Nephron (organoid): ENCODE data around the gene PLIN3.

Experiments used
- H3K27ac Mint-ChIP-seq, 3 experiments: 2 replicates each; pipeline ENCODE4 v1.8.0; 2020; ENCODE audit warnings: mixed read lengths in 3 of 3, mild to moderate bottlenecking in 2 of 3, moderate library complexity in 1 of 3
- H3K27me3 Mint-ChIP-seq: 2 replicates; pipeline ENCODE4 v1.8.0; 2021; ENCODE audit warnings: low read depth, mild to moderate bottlenecking, moderate library complexity, mixed read lengths
- H3K36me3 Mint-ChIP-seq: 2 replicates; pipeline ENCODE4 v1.8.0; 2020; ENCODE audit warnings: low read depth, mixed read lengths
- H3K4me1 Mint-ChIP-seq: 2 replicates; pipeline ENCODE4 v1.8.0; 2020; ENCODE audit warnings: mixed read lengths
- H3K4me3 Mint-ChIP-seq, 3 experiments: 2 replicates each; pipeline ENCODE4 v1.8.0; 2020; ENCODE audit warnings: mild to moderate bottlenecking in 3 of 3, mixed read lengths in 3 of 3, moderate library complexity in 2 of 3
- H3K9me3 Mint-ChIP-seq: 2 replicates; pipeline ENCODE4 v1.8.0; 2020; ENCODE audit warnings: mixed read lengths
- TF ChIP-seq, protein P1 (sequence below), 3 experiments: fragments of 200-600 bp; sonication (generic); IDR thresholded peaks; one replicate each; pipeline ENCODE4 v1.5.0; 2021; ENCODE audit warnings: antibody characterized with exemption in 3 of 3; ENCODE audit not compliant: unreplicated experiment in 3 of 3

PLIN3 gene

DNA sequence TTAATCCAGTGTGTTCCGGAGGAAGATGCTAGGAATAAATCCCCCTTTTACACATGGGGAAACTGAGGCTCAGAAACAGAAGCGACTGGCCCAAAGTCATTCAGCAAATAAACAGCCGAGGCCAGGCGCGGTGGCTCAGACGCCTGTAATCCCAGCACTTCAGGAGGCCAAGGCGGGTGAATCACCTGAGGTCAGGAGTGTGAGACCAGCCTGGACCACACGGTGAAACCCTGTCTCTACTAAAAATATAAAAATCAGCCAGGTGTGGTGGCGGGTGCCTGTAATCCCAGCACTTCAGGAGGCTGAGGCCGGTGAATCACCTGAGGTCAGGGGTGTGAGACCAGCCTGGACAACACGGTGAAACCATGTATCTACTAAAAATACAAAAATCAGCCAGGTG, 11.6 kb upstream of the PLIN3 start:
- TF ChIP-seq, protein P1, sequence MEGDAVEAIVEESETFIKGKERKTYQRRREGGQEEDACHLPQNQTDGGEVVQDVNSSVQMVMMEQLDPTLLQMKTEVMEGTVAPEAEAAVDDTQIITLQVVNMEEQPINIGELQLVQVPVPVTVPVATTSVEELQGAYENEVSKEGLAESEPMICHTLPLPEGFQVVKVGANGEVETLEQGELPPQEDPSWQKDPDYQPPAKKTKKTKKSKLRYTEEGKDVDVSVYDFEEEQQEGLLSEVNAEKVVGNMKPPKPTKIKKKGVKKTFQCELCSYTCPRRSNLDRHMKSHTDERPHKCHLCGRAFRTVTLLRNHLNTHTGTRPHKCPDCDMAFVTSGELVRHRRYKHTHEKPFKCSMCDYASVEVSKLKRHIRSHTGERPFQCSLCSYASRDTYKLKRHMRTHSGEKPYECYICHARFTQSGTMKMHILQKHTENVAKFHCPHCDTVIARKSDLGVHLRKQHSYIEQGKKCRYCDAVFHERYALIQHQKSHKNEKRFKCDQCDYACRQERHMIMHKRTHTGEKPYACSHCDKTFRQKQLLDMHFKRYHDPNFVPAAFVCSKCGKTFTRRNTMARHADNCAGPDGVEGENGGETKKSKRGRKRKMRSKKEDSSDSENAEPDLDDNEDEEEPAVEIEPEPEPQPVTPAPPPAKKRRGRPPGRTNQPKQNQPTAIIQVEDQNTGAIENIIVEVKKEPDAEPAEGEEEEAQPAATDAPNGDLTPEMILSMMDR (IDR thresholded peaks at IDR 0.05; ENCODE audit: unreplicated experiment in 3 of 3): no peak
- peak overlapping the region in 2 of 3 experiments; percentile 39 to 77 for H3K27ac Mint-ChIP-seq
- H3K9me3 Mint-ChIP-seq: no peaks in the 10 kb centered on the region
- H3K27me3 Mint-ChIP-seq: peaks cover under 1% of the 10 kb centered on the region
- H3K4me1 Mint-ChIP-seq: peaks cover 3% of the 10 kb centered on the region
- no peak overlapping the region for H3K4me3 Mint-ChIP-seq
- H3K36me3 Mint-ChIP-seq: no peaks in the 10 kb centered on the region

DNA sequence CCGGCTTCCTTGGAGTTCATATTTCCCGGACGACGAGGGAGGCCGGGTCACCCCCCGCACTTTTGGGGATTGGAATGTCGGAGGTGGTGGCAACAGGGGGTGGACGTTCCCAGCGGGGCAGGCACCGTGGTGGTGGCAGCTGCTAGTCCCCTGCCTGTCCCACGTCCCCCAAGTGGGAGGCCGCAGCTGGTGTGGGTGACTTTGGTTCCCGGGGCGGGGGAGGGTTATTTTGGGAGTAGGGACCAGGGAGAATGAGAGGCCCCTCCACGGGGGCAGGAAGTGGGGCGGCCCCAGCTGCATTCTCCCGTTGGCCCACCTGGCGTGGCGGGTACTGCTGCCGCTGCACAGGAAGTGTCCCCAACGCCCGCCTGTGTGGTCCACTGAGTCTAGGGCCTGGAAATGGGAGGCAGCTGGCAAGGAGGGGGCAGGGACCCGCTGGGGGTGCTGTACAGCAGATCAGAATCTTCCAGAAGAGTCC, 11.1 kb upstream of the PLIN3 start:
- H3K9me3 Mint-ChIP-seq: no peaks in the 10 kb centered on the region
- H3K36me3 Mint-ChIP-seq: no peaks in the 10 kb centered on the region
- TF ChIP-seq, protein P1 (IDR thresholded peaks at IDR 0.05; ENCODE audit: unreplicated experiment in 3 of 3): no peak
- peaks cover 5% of the 10 kb centered on the region for H3K27me3 Mint-ChIP-seq
- no peak overlapping the region for H3K4me3 Mint-ChIP-seq
- peaks cover 4% of the 10 kb centered on the region for H3K4me1 Mint-ChIP-seq
- H3K27ac Mint-ChIP-seq: peak overlapping the region in 2 of 3 experiments; percentile 39 to 77

DNA sequence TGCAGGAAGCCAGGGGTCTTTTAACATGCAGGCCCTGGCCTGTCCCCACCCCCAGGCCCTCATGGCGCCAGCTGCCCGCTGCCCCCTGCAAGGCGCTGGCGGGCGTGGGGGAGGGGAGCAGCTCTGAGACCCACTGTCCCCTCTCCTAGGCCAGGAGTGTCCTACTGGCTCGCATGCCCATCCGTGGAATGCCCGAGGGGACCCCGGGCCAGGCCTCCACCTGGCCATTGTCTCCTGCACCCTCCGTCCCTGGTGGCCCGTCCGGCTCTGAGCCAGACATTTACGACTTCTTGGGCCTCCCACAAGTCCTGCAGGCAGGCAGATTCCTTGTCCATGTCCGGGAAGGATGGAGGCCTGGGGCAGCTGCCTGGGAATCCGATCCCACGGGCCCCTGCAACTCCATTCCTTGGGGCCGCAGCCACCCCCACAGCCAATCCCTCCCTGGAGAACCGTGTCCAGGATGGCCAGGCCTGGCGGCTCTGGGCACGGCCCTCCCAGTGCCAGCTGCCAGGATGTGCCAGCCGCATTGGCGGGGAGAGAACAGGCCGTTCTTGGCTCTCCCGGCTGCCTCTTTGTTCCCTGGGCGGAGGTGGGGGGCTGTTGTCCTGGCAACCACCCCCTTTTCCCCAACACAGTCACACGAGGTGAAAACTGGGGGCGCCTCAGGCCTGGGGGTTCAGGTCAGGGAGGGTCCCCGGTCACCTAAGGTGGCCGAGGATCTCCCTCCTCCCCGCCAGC, 10.5 kb upstream of the PLIN3 start:
- TF ChIP-seq, protein P1 (IDR thresholded peaks at IDR 0.05; ENCODE audit: unreplicated experiment in 3 of 3): no peak
- peak overlapping the region in 1 of 3 experiments; percentile 44 for H3K27ac Mint-ChIP-seq
- H3K36me3 Mint-ChIP-seq: no peaks in the 10 kb centered on the region
- peaks cover 10% of the 10 kb centered on the region for H3K27me3 Mint-ChIP-seq
- H3K4me1 Mint-ChIP-seq: peaks cover 4% of the 10 kb centered on the region
- no peaks in the 10 kb centered on the region for H3K9me3 Mint-ChIP-seq
- H3K4me3 Mint-ChIP-seq: no peak overlapping the region

DNA sequence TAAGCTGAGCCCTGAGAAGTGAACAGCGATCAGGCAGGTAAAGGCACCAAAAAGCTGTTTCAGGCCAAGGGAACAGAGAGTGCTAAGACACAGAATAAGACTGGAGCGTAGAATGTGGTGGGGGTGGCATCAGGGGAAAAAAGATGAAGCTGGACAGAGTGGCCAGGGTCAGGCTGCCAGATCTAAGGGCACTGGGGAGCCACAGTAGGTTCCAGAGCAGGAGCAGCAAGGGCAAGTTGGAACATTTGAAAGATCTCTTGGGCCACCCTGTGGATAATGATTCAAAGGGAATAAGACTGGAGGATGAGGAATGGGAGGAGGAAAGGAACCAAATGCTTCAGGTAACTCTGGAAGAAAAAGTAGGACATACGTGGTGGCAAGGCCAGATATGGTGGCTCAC, 6.5 kb upstream of the PLIN3 start:
- H3K4me3 Mint-ChIP-seq: no peak overlapping the region
- H3K27me3 Mint-ChIP-seq: peaks cover 10% of the 10 kb centered on the region
- no peaks in the 10 kb centered on the region for H3K9me3 Mint-ChIP-seq
- H3K27ac Mint-ChIP-seq: peak overlapping the region in 1 of 3 experiments; percentile 17
- peaks cover 4% of the 10 kb centered on the region for H3K4me1 Mint-ChIP-seq
- no peaks in the 10 kb centered on the region for H3K36me3 Mint-ChIP-seq
- TF ChIP-seq, protein P1 (IDR thresholded peaks at IDR 0.05; ENCODE audit: unreplicated experiment in 3 of 3): no peak

DNA sequence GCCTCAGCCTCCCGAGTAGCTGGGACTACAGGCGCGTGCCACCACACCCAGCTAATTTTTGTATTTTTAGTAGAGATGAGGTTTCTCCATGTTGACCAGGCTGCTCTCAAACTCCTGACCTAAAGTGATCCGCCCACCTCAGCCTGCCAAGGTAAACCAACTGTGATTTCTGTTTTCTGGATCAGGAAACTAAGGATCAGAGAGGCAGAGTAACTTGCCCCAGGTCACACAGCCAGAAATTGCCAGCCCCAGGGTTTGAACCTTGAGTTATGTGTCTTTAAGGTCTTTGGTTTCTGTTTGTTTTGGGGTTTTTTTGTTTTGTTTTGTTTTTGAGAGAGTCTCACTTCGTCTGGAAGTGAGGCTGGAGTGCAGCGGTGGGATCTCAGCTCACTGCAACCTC, 4.2 kb upstream of the PLIN3 start:
- Mint-ChIP-seq H3K4me3 (no peak overlapping the region), H3K9me3 (no peaks in the 10 kb centered on the region), H3K27ac (no peak overlapping the region), H3K36me3 (no peaks in the 10 kb centered on the region), H3K4me1 (peaks cover 5% of the 10 kb centered on the region), H3K27me3 (peaks cover 10% of the 10 kb centered on the region)
- TF ChIP-seq, protein P1 (IDR thresholded peaks at IDR 0.05; ENCODE audit: unreplicated experiment in 3 of 3): no peak
